GM21619 (cell line): ENCODE results near the gene SFSWAP.

ENCODE experiments used
- ATAC-seq: cut with Tn5 transposase; IDR thresholded peaks from one replicate; pipeline ENCODE4 v1.9.1; 2021; ENCODE audit not compliant: unreplicated experiment

SFSWAP gene

DNA sequence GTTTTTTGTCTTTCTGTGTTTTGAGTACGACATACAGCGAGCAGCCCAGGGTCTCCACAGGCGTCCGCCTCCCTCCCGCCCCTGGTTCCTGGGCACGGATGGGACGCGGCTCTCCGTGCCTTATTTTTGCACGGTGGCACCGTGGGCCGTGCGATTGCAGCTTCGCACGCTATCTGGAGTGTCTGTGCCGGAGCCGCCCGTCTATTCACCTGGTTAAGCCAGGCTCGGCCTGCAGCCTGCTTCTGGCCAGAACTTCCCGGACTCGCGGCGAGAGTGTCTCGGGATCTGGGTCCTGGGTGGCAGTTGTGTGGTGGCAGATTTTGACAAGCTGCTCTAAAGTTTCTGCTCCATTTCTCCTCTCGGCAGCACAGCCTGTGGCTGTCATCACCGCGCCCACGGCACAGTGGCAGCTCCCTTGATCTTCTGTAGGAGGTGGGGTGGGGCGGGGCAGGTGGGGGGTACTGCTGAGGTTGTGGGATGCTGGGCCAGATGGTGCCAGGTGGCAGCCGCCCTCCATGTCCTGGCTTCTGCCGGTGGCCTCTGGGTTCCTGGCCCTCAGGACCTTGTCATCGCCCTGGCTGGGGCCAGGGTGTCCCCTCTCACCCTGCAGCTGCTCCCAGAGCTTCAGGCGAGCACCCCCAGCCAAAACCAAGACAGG lies 120.2 kb downstream of the SFSWAP start:
- no peak for ATAC-seq

DNA sequence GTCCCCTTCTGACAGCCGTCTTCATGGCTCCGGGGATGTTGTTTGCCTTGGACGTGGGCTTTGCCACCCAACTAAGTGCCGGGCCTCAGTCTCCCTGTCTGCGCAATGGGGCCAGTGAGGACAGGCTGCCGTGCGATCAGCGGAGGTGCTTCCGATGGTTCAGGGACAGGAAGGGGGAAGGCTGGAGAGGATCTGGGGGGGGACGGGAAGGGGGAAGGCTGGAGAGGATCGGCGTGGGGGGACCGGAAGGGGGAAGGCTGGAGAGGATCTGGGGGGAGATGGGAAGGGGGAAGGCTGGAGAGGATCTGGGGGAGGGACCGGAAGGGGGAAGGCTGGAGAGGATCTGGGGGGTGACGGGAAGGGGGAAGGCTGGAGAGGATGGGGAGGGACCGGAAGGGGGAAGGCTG lies 120.7 kb downstream of the SFSWAP start:
- ATAC-seq = no peak

DNA sequence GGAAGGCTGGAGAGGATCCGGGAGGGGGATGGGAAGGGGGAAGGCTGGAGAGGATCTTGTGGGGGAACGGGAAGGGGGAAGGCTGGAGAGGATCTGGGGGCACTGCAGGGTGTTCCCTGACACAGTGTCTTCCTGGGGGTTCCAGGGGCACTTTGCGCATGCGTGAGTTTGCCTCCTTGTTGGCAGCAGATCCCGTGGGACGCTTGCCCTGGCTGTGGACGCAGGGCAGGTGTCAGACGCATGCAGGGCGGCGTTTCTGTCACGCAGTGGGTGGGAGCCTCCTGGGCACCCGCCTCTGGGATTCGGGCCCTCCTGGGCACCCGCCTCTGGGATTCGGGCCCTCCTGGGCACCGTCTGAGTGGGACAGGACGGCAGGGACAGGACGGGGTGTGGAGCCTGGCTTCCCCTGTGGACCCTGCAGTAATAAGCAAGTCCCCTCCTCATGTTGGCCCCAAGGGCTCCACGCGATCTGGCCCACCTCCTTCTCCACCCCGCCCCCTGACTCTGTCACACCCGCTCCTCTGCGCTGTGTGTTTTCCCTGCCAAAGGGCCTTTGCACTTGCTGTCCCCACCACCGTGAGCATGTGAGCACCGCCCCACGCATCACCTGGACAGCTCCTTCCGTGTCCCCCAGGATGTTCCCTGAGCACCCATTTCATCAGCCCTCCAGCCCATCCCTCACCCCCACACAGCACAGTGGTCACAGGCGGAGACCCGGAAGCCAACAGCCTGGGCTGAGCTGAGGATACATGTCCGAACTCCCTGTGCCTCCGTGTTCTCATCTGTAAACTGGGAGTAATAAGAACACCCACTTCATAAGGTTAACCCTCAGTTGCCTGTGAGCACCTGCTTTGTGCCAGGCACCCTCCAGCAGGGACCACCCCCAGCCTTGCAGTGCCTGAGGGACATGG lies 121.7 kb downstream of the SFSWAP start:
- no peak for ATAC-seq

DNA sequence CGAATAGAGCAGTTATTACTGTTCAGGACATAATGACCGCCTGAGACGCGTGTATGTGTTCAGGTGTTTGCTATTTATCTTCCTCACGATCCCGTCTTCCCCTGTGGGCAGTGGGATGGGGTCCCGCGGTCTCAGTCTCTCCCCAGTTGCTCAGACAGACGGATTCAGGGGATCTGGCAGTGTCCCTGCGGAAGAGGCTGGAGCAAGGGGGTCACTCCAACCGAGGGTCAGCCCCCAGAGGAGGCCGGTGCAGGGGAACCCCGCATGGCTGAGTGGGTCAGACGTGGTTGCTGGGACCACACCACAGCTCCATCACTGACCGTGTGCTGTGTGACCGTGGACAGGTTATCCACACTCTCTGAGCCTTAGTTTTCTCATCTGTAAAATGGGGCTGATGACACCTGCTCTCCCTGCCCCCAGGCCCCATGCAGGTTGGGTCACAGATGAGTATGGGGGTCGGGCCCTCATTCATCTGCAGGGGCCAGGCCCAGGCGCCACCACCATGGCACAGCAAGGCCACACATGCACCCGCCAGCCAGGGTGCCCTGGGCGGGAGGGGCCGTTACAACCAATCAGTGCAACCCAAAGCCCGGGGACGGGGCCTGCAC lies 122.5 kb downstream of the SFSWAP start:
- ATAC-seq = no peak

DNA sequence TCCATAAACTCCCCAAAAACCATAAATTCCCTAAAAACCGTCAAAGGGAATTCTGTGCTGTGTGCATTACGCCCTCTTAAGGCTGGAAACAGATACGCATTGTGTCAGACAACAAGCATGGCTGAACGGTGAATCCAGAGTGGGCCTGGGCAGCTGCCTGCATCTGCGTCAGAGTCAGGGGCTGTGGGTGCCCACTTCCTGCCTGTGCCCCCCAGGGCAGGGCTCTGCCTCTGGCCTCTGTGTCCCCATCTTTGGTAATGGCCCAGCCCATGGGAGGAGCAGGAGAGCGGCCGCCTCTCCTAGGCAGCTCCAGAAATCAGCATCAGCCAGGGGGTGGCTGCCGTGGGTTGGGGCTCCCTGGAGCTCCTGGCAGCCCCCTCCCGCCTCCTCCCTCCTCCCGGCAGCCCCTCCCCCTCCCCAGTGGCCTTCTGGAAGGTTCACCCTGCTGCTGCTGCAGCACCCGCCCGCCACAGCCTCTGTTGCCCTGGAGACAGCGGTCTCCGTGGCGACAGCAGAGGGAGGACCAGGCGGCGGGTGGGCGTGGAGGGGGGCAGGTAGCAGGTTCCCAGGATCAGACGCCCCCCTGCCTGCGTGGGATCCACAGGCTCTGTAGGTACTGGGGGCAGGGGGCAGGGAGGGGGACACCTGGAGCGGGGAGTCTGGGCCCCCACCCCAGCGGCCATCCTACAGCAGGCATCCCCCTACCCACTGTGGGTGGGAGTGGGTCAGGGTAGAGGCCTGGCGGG lies 123.2 kb downstream of the SFSWAP start:
- ATAC-seq = no peak

DNA sequence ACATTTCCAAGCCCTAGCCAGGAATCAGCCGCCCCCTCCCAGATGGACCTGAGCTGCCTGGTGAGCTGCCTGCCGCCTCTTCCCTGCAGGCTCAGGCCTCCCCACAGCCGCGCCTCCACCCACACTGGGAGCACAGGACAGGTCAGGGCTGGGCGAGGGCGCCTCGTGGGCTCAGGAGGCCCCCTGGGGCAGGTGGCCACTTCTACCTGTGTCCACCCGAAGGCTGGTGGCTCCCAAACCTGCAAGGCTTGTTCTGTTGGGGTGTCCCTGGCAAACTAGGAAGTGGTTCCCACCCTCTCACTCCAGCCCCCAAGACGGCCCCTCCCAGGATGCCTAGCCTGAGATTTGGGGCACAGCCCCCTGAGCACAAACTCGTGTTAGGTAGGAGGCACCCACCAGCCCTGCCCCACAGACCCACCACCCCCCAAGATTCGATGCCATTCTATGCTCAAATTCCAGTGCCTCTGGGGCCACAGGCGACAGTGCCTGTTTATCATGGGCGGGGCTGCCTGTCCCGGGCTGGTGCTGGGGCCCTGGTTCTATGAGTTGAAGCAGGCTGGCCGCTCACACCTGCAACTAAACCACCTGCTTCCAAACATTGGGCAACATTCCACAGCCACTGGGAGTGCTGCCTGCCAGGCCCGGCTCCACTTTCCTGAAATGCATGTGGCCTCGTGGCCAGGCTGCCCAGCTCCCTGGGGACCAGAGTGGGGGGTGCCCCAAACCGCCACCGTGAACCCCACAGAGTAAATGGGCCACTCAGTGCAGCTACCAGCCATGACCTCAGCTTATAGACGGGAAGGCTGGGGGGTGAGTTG lies 124.1 kb downstream of the SFSWAP start:
- ATAC-seq = no peak

DNA sequence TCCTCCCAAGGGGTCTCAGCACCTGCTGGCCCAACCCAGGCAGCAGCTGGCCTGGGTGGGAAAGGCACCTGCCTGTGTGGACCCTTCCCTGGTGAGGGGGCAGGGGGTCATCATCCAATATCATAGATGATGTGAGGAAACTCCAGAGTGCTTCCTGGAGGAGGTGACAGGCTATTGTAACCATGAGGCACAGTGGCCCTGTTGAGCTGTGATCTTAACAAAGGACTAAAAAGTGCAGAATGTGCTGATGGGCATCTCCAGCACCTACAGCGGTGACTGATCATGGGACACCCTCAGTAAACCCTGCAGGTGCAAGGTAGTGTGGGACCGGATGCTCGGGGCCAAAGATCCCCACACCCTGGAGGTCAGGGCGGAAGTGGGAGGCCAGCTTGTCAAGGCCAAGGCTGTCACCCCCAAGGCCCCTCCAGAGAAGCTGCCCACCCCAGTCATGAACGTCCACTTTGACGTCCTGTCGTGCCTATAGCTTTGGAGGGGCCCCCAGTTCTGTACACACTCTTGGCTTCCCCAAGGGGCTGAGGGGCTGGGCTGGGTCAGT lies 124.8 kb downstream of the SFSWAP start:
- no peak for ATAC-seq

DNA sequence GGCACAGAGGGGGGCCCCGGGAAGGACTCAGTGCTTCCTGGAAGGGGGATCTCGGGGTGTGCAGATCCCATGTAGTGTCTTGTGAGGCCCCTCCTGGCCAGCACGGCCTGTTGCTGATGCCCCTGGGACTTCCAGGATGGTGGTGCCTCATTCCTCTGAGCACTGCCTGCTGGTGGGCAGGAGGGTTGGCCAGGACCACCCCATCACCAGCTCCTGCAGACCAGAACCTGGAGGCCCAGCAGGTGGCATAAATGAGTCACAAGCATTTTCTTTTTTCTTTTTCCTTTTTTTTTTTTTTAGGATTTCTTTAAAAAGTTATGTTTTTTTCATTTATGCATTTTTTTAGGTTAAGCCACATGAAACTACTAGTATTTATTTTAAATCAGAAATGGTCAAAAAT lies 125.3 kb downstream of the SFSWAP start:
- no peak for ATAC-seq

DNA sequence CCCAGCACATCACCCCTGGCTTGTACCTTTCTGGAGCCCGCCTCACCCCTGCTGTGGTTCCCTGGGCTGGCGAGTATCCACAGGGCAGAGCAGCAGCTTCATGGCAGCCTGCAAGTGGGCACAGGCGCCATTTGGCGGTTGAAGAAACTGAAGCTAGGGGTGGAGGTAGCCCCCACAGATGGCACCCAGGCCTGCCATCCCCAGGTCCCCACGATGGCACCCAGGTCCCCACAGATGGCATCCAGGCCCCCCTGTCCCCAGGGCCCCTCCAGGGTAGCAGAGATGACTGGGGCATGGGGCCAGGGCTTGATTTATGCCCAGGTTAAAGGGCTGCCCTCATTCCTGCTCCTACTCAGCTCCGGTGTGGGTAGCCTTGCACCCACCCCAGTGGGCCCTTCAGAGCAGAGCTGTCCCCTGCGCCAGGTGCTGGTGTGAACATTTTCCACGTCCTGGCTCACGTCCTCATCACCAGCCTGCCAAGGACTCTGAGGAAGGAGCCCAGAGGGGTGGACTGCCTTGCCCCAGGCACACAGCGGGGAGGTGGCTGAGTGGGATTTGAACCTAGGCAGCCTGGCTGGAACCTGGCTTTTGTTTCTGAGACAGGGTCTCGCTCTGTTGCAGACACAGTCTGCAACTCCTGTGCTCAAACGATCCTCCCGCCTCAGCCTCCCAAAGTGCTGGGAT lies 126.0 kb downstream of the SFSWAP start:
- ATAC-seq = no peak

DNA sequence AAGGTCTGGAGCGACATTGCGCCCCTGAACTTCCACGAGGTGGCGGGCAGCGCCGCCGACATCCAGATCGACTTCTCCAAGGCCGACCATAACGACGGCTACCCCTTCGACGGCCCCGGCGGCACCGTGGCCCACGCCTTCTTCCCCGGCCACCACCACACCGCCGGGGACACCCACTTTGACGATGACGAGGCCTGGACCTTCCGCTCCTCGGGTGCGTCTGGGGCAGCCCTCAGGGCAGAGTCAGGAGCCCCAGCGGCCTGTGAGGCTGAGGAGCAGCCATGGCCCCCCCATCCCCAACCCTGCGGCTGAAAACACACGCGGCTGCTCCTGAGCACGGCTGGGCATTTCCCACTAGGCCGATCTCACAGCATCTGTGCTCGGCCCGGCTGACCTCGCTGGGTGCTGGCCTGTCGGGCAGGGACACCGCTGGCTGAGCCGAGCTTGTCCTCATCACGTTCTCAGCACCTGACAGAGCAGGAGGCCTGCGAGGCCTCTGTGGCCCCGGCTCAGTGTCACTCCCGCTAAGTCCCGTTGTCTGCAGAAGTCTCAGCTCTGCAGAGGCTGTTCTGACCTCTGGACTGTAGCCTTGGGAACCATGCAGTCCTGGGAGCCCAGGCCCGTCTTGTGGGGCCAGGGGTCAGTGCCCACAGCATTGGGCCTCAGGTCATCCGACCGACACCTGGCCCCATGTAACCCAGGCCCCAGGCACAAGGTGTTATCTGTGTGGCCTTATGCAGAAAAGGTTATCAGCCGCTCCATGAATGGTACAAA lies 129.9 kb downstream of the SFSWAP start:
- no peak for ATAC-seq

DNA sequence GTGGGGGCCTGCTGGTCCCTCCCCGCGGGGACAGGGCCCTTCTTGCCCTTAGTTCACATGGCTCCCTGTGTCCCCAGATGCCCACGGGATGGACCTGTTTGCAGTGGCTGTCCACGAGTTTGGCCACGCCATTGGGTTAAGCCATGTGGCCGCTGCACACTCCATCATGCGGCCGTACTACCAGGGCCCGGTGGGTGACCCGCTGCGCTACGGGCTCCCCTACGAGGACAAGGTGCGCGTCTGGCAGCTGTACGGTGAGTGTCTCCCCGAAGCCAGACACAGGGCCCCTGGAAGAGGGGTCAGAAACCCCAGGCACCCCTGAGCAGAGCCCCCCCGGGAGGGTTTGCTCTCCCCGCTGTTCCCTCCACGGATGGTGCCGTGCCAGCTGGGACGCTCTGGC lies 130.7 kb downstream of the SFSWAP start:
- no peak for ATAC-seq

DNA sequence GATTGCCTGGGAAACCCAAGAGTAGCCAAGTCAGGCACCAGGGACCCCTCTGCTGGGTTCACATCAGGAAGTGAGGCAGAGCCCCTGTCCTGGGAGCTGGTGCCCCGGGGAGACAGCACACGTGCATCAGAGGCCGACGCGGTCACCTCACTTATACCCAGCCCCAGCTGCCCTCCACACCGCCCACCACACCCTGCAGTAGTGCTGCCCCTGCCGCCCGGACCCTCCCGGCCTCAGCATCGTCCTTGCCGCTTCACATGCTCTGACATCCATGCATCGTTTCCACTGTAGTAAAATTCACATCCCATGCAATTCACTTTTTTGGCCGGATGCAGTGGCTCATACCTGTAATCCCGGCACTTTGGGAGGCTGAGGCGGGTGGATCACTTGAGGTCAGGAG lies 131.3 kb downstream of the SFSWAP start:
- ATAC-seq = no peak

DNA sequence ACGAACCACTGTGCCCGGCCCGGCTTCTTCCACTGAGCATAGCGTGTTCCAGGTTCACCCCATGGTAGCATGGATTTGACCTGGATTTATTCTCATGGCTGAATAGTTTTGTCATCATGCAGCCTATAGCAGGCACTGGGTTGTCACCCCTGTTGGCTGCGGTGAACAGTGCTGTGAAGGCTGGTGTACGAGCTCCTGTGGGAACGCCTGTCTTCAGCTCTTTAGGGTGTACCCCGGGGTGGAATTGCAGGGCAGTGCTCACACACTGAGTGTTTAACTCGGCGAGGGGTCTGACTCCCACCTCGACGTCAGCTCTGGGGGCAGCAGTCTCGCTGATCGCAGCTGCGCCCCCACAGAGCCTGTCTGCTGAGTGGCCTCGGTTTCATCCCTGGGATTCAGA lies 132.6 kb downstream of the SFSWAP start:
- ATAC-seq = no peak

DNA sequence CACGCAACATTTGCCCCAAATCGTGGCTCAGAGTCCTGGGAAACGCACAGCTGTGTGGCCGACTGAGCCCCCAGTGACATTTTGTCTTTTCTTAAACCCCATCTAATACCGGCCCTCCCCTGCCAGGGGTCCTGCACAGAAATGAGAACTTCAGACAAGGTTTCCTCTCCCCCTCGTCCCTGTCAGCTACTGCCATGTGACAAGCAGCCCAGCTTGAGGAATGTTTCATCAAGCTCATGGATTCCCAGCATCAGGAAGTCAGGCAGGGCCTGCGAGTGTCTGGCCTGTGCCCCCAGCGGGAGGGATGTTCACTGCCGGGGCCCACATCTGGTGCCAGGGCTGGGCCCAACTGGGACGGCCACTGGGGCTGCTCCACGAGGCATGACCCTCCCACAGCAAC lies 133.2 kb downstream of the SFSWAP start:
- no peak for ATAC-seq

DNA sequence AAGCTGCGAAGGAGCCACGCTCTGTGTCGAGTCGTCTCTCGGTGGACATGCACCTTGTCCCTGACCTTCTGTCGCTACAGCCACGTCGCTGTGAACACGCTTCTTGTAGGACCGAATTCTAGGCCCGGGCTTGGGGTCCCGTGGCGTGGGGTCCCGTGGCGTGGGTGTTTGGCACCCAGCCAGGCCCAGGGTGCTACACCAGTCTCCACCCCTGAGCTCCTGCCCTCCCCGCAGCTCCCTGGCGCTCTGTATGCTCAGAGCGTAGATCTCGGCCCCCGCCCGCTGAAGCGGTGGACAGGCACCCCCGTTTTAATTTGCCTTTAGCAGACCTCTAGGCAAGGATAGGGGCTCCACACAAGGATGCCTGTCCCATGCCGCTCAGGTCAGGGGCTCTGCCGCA lies 133.8 kb downstream of the SFSWAP start:
- no peak for ATAC-seq

DNA sequence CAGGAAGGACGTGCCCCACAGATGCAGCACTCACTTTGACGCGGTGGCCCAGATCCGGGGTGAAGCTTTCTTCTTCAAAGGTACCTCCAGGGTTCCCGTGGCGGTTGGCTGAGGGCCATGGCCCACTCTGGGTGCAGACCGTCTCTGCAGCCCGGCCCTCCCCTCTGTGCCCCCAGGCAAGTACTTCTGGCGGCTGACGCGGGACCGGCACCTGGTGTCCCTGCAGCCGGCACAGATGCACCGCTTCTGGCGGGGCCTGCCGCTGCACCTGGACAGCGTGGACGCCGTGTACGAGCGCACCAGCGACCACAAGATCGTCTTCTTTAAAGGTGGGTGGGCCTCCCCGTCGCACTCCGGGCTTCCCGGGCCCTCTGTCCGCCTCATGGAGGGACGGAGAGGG lies 134.2 kb downstream of the SFSWAP start:
- no peak for ATAC-seq

DNA sequence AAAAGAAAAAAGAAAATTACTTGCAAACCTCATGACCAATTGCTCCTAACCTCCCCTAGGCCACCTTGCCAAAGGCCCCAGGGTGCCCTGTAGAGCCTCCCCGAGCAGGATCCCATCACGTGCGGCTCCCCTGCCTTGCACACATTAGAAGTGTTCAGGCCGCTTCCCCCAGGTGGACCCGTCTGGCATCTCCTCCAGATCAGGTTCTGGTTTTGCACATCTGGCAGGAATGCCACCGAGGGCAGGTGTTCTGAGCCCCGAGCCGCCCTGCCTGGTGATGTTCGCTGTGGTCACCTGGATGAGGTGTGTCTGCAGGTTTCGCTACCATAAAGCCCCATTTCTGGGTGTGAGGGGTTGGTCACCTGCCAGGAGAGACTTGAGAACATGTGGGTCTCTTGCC lies 136.6 kb downstream of the SFSWAP start:
- no peak for ATAC-seq

DNA sequence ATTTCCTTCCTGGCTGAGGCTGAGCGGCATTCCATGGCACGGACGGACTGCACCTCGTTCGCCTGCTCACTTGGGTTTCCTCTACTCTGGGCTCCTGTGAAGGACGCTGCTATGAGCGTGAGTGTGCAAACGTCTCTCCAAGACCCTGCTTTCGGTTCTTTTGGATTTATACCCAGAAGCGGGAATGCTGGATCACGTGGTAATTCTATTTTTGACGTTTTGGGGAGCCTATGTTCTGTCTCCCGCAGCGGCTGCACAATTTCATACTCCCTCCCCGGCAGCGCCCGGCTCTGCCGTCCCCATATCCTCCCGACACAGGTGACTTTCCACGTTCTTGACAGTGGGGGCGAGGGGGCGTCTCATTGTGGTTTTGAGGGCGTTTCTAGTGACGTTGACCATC lies 137.9 kb downstream of the SFSWAP start:
- ATAC-seq = no peak
